Measurements from ENCODE around the gene MSI2. TPM values are rescaled to one million over a fixed set of nuclear protein-coding genes. Genes with fewer than 3 reads are reported as not detected.

The MSI2 gene
- polyA plus RNA-seq, 3 donors from 2014 or later = 0.88 to 3.6 (median 2.4) TPM

DNA sequence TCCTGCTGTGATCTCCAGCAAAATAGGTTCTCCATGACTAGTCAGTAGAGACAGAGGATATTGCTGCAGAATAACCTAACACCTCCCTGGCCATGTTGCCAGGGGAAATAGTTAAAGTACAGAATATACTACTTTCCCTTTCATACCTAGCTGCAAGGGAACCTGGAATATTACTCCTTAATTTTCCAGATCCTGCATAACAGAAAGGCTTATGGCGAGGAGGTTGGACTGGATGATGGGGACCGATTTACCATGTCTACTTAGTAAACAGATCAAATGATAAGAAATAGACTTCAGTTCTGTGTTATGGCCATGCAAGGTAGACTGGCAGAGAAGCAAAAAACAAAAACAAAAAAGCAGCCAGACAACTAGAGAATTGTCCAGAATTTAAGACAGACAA is 117.4 kb downstream of the MSI2 start:
- H3K36me3 Mint-ChIP-seq = peaks cover 0 to 3% (median 0%) of the 10 kb centered on the region in 3 donors
- DNase-seq = no peak
- H3K27me3 Mint-ChIP-seq (ENCODE audit: low read depth in 3 of 3) = peaks cover 0 to 3% (median 2%) of the 10 kb centered on the region in 3 donors
- no peak overlapping the region for H3K27ac Mint-ChIP-seq
- peaks cover 0 to 2% (median 0%) of the 10 kb centered on the region in 6 donors for H3K9me3 Mint-ChIP-seq
- H3K4me3 Mint-ChIP-seq = no peak overlapping the region
- peaks cover 2 to 3% of the 10 kb centered on the region in 2 donors for H3K4me1 Mint-ChIP-seq

DNA sequence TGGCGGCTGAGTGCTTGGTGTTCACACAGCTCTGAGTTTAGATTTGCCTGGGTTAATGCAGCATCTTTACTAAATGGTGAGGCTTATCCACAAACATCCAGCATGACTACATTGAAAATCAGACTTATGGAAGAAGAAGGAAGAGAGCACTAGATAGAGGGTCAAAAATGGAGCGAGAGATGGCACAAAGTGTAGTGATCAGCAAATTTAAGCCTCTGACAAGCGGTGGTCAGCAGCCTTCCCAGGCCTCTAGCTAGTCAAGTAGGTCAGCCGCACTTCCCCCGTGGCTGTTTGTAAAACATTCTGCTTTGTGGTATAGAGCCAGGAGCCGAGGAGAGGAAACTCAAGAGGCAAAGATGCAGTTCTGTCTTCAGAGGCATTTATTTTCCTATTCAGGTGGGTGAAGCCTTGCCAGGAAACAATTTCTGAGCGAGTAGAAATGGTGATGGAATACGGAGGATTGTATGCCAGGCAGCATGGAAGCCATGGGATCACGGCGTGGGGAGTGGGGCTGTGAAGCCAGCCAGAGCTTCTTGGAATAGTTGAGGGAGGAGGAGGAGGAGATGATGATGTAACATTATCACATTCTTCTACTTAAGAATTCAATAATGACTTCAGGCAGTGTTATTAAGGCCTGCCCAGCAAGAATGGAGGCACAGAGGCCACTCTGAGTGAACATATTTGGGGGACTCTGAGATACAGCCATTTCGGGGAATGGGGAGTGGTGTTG is 118.9 kb downstream of the MSI2 start:
- peaks cover 4 to 16% of the 10 kb centered on the region in 2 donors for H3K4me1 Mint-ChIP-seq
- peaks cover 0 to 2% (median 2%) of the 10 kb centered on the region in 3 donors for H3K27me3 Mint-ChIP-seq (ENCODE audit: low read depth in 3 of 3)
- H3K27ac Mint-ChIP-seq = no peak overlapping the region
- H3K9me3 Mint-ChIP-seq = peaks cover 0 to 2% (median 0%) of the 10 kb centered on the region in 6 donors
- no peak overlapping the region for H3K4me3 Mint-ChIP-seq
- H3K36me3 Mint-ChIP-seq = peaks cover 0 to 3% (median 0%) of the 10 kb centered on the region in 3 donors
- no peak for DNase-seq

DNA sequence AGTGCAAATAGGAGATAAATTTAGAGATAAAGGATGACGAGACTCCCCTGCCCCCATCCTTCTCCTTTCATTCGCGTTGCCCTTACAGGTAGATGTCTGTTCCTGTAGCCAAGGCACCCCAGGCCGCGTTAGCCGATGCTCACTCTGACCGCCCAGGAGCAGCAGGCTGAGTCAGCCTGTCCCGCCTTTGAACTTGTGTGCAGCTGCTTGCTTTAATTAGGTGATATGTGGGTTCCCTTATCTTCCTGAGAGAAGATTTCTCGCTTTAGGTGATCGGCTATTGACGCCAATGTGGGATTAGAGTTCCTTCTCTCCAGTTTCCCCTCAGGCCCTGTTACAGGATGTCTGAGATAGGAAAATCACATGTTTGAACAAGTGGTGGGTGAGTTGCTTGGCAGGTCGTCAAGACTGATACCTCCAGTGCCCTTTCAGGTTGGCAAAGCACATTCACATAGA is 119.5 kb downstream of the MSI2 start:
- Mint-ChIP-seq H3K36me3 (peaks cover 0 to 3% (median 0%) of the 10 kb centered on the region in 3 donors), H3K4me1 (peaks cover 4 to 16% of the 10 kb centered on the region in 2 donors), H3K4me3 (no peak overlapping the region), H3K27me3 (ENCODE audit: low read depth in 3 of 3) (peaks cover 0 to 2% (median 2%) of the 10 kb centered on the region in 3 donors), H3K9me3 (peaks cover 0 to 2% (median 0%) of the 10 kb centered on the region in 6 donors), H3K27ac (no peak overlapping the region)
- DNase-seq = no peak

DNA sequence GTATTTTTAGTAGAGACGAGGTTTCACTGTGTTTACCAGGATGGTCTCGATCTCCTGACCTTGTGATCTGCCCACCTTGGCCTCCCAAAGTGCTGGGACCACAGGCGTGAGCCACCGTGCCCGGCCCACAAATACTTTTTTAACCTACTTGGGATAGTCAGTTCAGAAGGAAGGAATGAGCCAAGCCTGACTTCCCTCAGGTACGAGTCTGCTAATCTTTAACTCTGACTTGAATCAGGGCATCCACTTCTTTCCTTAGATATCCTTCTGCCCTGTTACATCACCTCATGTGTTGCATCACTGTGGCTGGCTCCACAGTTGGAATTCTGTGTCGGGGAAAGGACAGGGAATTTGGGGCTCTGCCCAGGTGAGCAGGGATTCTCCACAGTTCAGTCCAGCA is 120.8 kb downstream of the MSI2 start:
- peaks cover 0 to 2% (median 0%) of the 10 kb centered on the region in 6 donors for H3K9me3 Mint-ChIP-seq
- peaks cover 4 to 16% of the 10 kb centered on the region in 2 donors for H3K4me1 Mint-ChIP-seq
- peaks cover 0 to 2% (median 2%) of the 10 kb centered on the region in 3 donors for H3K27me3 Mint-ChIP-seq (ENCODE audit: low read depth in 3 of 3)
- H3K36me3 Mint-ChIP-seq = peaks cover 0 to 3% (median 0%) of the 10 kb centered on the region in 3 donors
- H3K4me3 Mint-ChIP-seq = no peak overlapping the region
- H3K27ac Mint-ChIP-seq = no peak overlapping the region
- no peak for DNase-seq

DNA sequence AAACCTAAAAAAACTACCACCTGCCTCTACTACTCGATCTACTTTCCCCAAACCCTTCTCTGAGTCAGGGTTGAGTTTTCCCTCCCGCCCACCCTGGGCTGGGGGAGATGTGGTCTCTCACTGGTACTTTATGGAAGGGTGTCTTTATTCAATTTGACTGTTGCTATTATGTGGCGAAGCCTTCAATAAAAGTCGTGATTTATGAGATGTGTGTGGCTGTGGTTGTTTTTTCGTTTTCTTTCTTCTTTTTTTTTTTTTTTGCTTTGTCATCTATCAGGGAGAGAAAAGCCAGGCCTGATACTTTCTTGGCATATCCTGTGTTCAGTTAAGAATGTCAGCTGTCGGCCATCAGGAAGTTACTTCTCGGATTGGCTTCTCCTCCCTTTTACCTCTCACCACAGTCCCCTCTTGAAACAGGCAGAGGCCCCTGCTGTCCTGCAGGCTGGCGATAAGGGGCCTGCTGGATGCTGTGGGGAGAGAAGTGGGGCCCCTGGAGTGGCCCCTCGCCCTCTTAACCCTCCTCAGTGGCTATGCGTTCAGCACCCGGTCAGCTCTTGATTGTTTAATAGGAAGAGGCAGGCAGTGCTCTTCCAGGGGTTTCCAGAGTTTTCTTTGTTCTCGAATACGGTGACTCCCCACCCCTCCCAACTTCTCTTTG is 123.0 kb downstream of the MSI2 start:
- H3K9me3 Mint-ChIP-seq = peaks cover 0 to under 1% (median 0%) of the 10 kb centered on the region in 6 donors
- H3K36me3 Mint-ChIP-seq = peaks cover 0 to 3% (median 0%) of the 10 kb centered on the region in 3 donors
- no peak overlapping the region for H3K4me3 Mint-ChIP-seq
- peaks cover 0 to 2% (median 2%) of the 10 kb centered on the region in 3 donors for H3K27me3 Mint-ChIP-seq (ENCODE audit: low read depth in 3 of 3)
- peak overlapping the region in 2 of 6 donors; percentile 32 to 50 for H3K27ac Mint-ChIP-seq
- DNase-seq = no peak
- H3K4me1 Mint-ChIP-seq = peaks cover 6 to 16% of the 10 kb centered on the region in 2 donors

DNA sequence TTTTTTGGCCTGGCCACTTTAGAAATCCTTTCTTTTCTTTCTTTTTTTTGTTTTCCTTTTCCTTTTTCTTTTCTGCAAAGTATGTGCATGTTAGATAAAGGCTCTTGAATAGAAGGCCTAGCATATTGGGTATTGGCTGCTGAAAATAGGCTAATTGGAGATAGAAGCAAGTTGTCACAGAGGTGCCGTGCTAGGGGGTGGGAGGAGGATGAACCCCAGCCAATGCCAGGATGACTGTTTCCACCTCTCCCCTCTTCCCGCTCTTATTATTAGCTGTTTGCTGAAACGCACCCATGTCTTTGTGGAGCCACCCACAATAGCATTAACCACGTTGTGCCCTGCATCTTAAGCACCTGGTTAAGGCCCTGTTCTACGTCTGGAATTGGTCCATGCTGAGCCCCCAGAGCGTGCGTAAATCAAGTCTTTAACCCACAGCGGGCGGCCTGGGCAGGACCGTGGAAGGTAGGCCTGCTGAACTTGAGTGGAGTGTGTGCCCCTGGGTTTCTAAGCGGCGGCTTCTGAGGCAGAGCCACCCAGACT is 123.6 kb downstream of the MSI2 start:
- no peak overlapping the region for H3K4me3 Mint-ChIP-seq
- no peak for DNase-seq
- peaks cover 6 to 16% of the 10 kb centered on the region in 2 donors for H3K4me1 Mint-ChIP-seq
- peaks cover 6 to 8% (median 6%) of the 10 kb centered on the region in 3 donors for H3K36me3 Mint-ChIP-seq
- H3K27ac Mint-ChIP-seq = peak overlapping the region in 2 of 6 donors; percentile 32 to 50
- peaks cover 0 to 3% (median 2%) of the 10 kb centered on the region in 3 donors for H3K27me3 Mint-ChIP-seq (ENCODE audit: low read depth in 3 of 3)
- peaks cover 0 to 2% (median 0%) of the 10 kb centered on the region in 6 donors for H3K9me3 Mint-ChIP-seq

DNA sequence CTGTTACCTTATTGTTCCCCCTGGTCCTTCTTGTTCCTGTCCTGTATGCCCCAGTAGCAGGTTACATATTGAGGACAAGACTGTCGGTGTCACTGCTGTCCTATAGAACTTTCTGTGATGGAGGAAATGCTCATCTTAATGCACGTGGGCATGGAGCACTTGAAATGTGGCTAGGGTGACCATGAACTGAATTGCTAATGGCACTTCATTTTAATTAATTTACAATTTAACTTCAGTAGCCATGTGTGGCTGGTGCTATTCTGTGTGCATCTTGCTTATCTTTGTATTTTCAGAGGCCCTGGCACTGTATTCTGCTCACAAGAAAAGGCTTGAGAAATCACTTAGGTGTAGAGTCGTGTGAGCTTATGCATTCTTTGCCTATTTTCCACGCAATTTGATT is 125.2 kb downstream of the MSI2 start:
- Mint-ChIP-seq H3K9me3 (peaks cover 0 to 8% (median 0%) of the 10 kb centered on the region in 6 donors), H3K4me3 (no peak overlapping the region), H3K27ac (no peak overlapping the region), H3K27me3 (ENCODE audit: low read depth in 3 of 3) (peaks cover 0 to 3% (median 0%) of the 10 kb centered on the region in 3 donors), H3K4me1 (peaks cover 6 to 16% of the 10 kb centered on the region in 2 donors), H3K36me3 (peaks cover 11 to 17% (median 14%) of the 10 kb centered on the region in 3 donors)
- no peak for DNase-seq

DNA sequence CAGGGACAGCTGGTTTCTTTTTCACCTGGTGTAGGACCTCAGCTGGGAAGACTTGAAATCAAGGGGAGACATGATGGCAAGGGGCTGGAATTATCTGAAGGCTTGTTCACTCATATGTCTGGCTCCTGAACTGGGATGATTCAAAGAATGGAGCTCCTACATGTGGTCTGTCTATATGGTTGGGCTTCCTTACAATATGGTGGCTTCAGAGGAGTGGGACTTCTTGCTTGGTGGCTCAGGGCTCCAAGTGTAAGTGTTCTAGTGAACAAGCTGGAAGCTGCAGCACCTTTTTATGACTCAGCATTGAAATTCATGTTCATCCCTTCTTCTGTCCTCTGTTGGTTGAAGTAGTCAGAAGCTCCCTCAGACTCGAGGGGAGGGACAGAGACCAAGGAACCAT is 127.9 kb downstream of the MSI2 start:
- Mint-ChIP-seq H3K4me1 (peaks cover 4 to 9% of the 10 kb centered on the region in 2 donors), H3K4me3 (no peak overlapping the region), H3K27me3 (ENCODE audit: low read depth in 3 of 3) (peaks cover 0 to 4% (median 0%) of the 10 kb centered on the region in 3 donors), H3K27ac (no peak overlapping the region), H3K9me3 (peaks cover 0 to 24% (median 8%) of the 10 kb centered on the region in 6 donors), H3K36me3 (peaks cover 18 to 33% (median 28%) of the 10 kb centered on the region in 3 donors)
- DNase-seq = no peak

DNA sequence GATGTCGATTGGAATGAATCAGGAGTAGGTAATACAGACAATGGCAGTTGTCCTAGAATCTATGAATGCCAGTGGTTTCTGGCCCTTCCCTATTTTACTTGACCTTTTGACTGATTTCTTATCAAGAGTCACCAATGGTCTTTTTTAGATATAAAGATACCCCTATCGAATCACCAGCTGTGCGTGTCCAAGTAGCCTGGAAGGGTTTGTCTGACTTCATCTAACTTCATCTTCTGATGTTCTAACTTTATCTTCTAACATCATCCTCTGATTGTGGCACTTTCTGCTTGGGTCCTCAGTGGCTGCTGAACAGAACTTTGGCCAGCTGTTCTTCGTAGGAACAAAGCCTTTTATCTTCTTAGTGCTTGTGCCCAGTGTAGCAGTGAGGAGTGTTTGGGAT is 129.7 kb downstream of the MSI2 start:
- H3K4me1 Mint-ChIP-seq = peaks cover 0 to 3% of the 10 kb centered on the region in 2 donors
- DNase-seq = no peak
- peaks cover 0 to 4% (median 0%) of the 10 kb centered on the region in 3 donors for H3K27me3 Mint-ChIP-seq (ENCODE audit: low read depth in 3 of 3)
- H3K4me3 Mint-ChIP-seq = no peak overlapping the region
- peaks cover 0 to 24% (median 8%) of the 10 kb centered on the region in 6 donors for H3K9me3 Mint-ChIP-seq
- no peak overlapping the region for H3K27ac Mint-ChIP-seq
- H3K36me3 Mint-ChIP-seq = peaks cover 18 to 33% (median 31%) of the 10 kb centered on the region in 3 donors

DNA sequence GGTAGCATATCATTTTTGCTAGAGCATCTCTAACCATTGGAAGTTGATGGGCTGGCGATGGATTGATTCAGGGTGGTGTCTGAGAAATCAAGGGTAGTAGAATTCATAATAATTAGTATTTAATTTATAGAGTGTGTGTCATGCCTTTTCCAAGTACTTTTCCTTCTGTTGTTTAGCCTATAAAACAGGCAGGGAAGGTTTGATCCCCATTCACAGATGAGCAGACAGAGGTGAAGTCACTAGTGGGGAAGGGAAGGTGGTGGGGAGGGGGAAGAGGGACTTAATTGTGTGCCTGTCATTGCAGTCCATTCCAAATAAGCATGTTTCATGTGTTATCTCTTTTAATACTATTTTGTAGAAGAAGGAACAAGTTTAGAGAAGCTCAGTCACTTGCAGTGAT is 131.3 kb downstream of the MSI2 start:
- Mint-ChIP-seq H3K9me3 (peaks cover 0 to 24% (median 8%) of the 10 kb centered on the region in 6 donors), H3K4me3 (no peak overlapping the region), H3K27me3 (ENCODE audit: low read depth in 3 of 3) (peaks cover 0 to 4% (median 0%) of the 10 kb centered on the region in 3 donors), H3K36me3 (peaks cover 21 to 33% (median 31%) of the 10 kb centered on the region in 3 donors), H3K27ac (no peak overlapping the region), H3K4me1 (peaks cover 0 to 1% of the 10 kb centered on the region in 2 donors)
- DNase-seq = no peak

DNA sequence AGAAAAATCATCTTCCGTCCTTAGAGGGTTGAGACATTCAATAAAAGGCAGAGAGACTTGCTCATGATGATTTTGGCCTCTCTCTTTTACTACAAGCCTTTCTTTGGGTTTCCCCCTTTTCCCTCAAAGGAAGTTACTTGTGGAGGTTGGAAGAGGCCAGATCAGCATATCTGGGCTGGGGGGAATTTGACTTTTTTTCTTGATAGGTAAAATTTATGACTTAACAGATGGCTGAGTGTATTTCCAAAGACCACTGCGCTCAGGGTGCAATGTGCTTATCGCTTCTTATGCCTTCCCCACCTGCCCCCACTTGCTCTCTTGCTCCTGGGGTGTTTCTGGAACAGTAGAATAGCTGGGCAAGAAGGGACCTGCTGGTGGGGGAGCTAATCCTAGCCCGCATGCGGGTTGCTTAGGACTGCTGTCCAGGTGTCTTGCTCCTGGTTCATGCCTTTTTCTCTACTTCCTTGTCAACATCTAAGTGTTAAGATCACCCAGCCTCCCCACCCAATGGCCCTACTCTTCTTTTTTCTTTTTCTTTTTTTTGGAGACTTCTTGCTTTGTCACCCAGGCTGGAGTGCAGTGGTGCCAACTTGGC is 131.9 kb downstream of the MSI2 start:
- H3K4me3 Mint-ChIP-seq = no peak overlapping the region
- peaks cover 0 to 24% (median 8%) of the 10 kb centered on the region in 6 donors for H3K9me3 Mint-ChIP-seq
- no peak for DNase-seq
- peaks cover 0 to 4% (median 0%) of the 10 kb centered on the region in 3 donors for H3K27me3 Mint-ChIP-seq (ENCODE audit: low read depth in 3 of 3)
- H3K27ac Mint-ChIP-seq = no peak overlapping the region
- H3K4me1 Mint-ChIP-seq = peaks cover 0 to 1% of the 10 kb centered on the region in 2 donors
- H3K36me3 Mint-ChIP-seq = peaks cover 23 to 33% (median 31%) of the 10 kb centered on the region in 3 donors

DNA sequence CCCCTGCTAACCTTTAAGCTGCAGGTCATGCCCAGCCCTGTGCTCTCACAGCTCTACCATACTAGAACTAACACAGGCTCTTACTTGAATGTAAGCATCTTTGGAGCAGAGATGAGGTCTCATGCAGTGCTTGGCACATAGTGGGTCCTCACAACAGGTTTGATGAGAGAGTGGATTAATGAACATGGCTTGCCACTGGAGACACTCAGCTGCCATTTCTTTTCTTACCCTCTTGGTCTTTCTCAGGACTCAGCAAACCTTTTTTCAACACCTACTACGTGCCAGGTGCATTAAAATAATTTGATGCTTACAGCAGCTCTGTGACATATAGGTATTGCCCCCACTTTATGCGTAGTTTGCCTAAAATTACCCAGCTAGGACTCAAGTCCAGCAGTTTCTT is 133.2 kb downstream of the MSI2 start:
- Mint-ChIP-seq H3K4me1 (peaks cover 0 to 1% of the 10 kb centered on the region in 2 donors), H3K36me3 (peaks cover 25 to 35% (median 28%) of the 10 kb centered on the region in 3 donors), H3K27me3 (ENCODE audit: low read depth in 3 of 3) (peaks cover 0 to 4% (median 0%) of the 10 kb centered on the region in 3 donors), H3K9me3 (peaks cover 0 to 24% (median 9%) of the 10 kb centered on the region in 6 donors), H3K4me3 (no peak overlapping the region), H3K27ac (peak overlapping the region in 1 of 6 donors; percentile 30)
- no peak for DNase-seq

Measured in immature natural killer cell (primary cell).